Thoracic aorta endothelial cell (primary cell): Measurements from ENCODE around the gene KRT76. TPM values are rescaled to one million over a fixed set of nuclear protein-coding genes. Genes with fewer than 3 reads are reported as not detected.

Source experiments
- small RNA-seq: library from RNA; depleted of rRNA; stranded (forward); fragments of <200 nt; gene quantifications from one replicate; pipeline ENCODE3, GENCODE V24; 2012
- total RNA-seq: library from RNA; depleted of rRNA; stranded (reverse); fragments of >200 nt; gene quantifications from 2 replicates; pipeline ENCODE4 v1.2.3, GENCODE V29; 2012

The KRT76 gene
- not detected in 2 replicates for total RNA-seq

DNA sequence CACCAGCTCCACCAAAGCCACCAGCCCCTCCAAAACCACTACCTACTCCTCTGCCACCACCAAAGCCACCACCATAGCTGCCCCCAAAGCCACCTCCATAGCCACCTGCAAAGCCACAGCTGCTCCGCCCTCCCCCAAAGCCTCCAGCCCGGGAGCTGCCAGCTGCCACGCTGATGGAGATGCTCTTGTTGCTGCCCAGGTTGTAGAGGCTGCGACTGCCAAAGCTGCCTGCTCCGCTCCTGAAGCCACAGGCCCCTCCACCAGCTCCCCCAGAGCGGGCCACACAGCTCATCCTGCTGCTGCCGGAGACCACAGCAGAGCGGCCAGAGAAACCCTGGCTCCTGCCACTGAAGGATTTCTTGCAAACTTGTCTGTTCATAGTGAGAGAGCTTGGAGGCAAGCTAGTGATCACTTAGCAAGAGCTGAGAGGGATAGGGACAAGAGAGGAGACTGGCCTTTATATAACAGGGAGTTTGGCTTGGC lies at the start of gene KRT76:
Gene KRT76, minus strand, starts transcription at position 433 of the 483 bp plus-strand sequence. Its CDS starts 54 bp downstream, at position 379.

DNA sequence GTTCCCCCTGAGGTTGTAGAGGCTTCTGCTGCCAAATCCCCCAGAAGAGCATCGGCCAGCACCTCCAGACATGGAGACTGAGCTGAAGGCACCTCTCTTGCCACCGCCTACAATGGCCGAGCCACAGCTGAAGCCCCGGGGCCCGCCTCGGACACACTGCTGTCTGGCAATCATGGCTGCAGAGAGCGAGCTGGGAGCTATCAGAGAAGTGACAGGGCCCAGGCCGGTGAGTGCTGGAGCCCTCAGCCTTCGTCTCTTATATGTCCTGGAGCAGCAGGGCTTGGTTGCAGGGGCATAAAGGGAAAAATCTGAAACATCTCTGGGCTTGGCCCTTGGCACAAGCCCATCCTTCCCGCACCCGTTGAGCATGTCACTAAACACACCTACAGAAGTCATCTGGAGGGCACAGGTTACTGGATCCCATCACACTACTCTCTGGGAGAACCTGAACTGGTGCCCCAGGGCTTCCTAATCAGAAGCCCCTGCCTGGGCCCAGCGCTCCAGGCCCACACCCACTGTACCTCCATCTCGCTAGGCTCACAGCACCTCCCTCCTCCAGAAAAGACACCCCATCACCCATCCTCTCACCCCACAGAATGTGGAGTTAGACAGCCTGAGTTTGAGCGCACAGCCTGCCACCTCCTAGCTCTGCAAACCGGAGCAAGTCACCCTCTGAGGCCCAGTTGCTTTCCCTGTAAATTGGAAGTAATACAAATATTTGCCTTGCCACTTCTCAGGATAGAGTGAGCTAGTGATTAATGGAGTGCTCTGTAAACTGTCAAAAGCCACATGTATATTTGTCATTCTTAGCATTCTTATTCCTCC lies 37.0 kb upstream of the KRT76 start, which contains the start of gene KRT4:
Gene KRT4, minus strand, starts transcription at position 232 of the 825 bp plus-strand sequence. Its CDS starts 58 bp downstream, at position 174.

GRCh38 chr12:52795694-52796428 lies 18.7 kb upstream of the KRT76 start, which contains the start of gene KRT3:
Gene KRT3, minus strand, starts transcription at chr12:52796117. Its CDS starts 75 bp downstream, at chr12:52796042.

Small RNAs within 50 kb of the gene (small RNA-seq; reads per million reads assigned to genes)
- not detected for gene AC107016.2

Other genes with a start within 250 kb of the KRT76 start
- not detected in 2 replicates for gene KRT71, start 224.2 kb downstream of the KRT76 start, total RNA-seq
- gene KRT74, start 203.5 kb downstream of the KRT76 start, total RNA-seq, result not detected in 2 replicates
- not detected in 2 replicates for gene KRT72, start 175.9 kb downstream of the KRT76 start, total RNA-seq
- gene KRT73, start 158.8 kb downstream of the KRT76 start, total RNA-seq, result not detected in 2 replicates
- gene KRT2, start 125.1 kb downstream of the KRT76 start, total RNA-seq, result not detected in 2 replicates
- gene KRT1, start 96.9 kb downstream of the KRT76 start, total RNA-seq, result not detected in 2 replicates
- gene KRT77, start 73.8 kb downstream of the KRT76 start, total RNA-seq, result not detected in 2 replicates
- not detected in 2 replicates for gene KRT3, start 18.8 kb upstream of the KRT76 start, total RNA-seq
- not detected in 2 replicates for gene KRT4, start 36.8 kb upstream of the KRT76 start, total RNA-seq
- gene KRT79, start 57.0 kb upstream of the KRT76 start, total RNA-seq, result not detected in 2 replicates
- not detected in 2 replicates for gene KRT78, start 71.6 kb upstream of the KRT76 start, total RNA-seq
- 6.3 and 7.8 TPM in 2 replicates for gene KRT8, start 127.7 kb upstream of the KRT76 start, total RNA-seq
- 206 and 261 TPM in 2 replicates for gene KRT18, start 171.8 kb upstream of the KRT76 start, total RNA-seq
- 1,071 and 1,152 TPM in 2 replicates for gene EIF4B, start 229.1 kb upstream of the KRT76 start, total RNA-seq